GM23338 (cell line): ENCODE results near the gene FRMD3. TPM values are rescaled to one million over a fixed set of nuclear protein-coding genes. Genes with fewer than 3 reads are reported as not detected.

Experiments used
- ATAC-seq: fragments of 200-7000 bp; cut with Tn5 transposase; 3 replicates; pipeline ENCODE4 v1.9.1; 2020
- DNase-seq: peaks from one replicate; pipeline ENCODE4 v3.0.0-alpha.2; 2015; ENCODE audit warnings: low spot score
- H2AFZ ChIP-seq: fragments of 200-600 bp; sonication (generic); 2 replicates; pipeline ENCODE4 v1.8.0; 2016; ENCODE audit warnings: antibody characterized with exemption, mild to moderate bottlenecking, moderate library complexity
- H3F3A ChIP-seq: fragments of 200-600 bp; sonication (generic); replicated peaks from 2 replicates; pipeline ENCODE4 v1.8.0; 2017; ENCODE audit warnings: antibody characterized with exemption, mixed run types, low read depth
- H3K27ac ChIP-seq: fragments of 200-600 bp; sonication (generic); 2 replicates; pipeline ENCODE4 v1.6.1; 2016; ENCODE audit warnings: low read depth
- H3K27me3 ChIP-seq: fragments of 200-600 bp; sonication (generic); 2 replicates; pipeline ENCODE4 v1.8.0; 2016; ENCODE audit warnings: mild to moderate bottlenecking, mixed run types, moderate library complexity; ENCODE audit not compliant: insufficient read depth
- H3K36me3 ChIP-seq: fragments of 200-600 bp; sonication (generic); 2 replicates; pipeline ENCODE4 v1.8.0; 2016; ENCODE audit warnings: mild to moderate bottlenecking; ENCODE audit not compliant: insufficient read depth
- H3K4me1 ChIP-seq: fragments of 200-600 bp; sonication (generic); 2 replicates; pipeline ENCODE4 v1.8.0; 2016; ENCODE audit warnings: mild to moderate bottlenecking, moderate library complexity; ENCODE audit not compliant: insufficient read depth
- H3K4me2 ChIP-seq: fragments of 200-600 bp; sonication (generic); 2 replicates; pipeline ENCODE4 v1.7.1; 2017; ENCODE audit warnings: mixed run types
- H3K4me3 ChIP-seq: fragments of 200-600 bp; sonication (generic); 2 replicates; pipeline ENCODE4 v1.6.1; 2016; ENCODE audit warnings: mixed run types
- H3K79me2 ChIP-seq: fragments of 200-600 bp; sonication (generic); replicated peaks from 2 replicates; pipeline ENCODE4 v1.8.0; 2017; ENCODE audit warnings: mild to moderate bottlenecking; ENCODE audit not compliant: insufficient read depth
- H3K9me2 ChIP-seq: fragments of 200-600 bp; sonication (generic); 2 replicates; pipeline ENCODE4 v1.8.0; 2017; ENCODE audit not compliant: insufficient read depth
- H4K20me1 ChIP-seq: fragments of 200-600 bp; sonication (generic); replicated peaks from 2 replicates; pipeline ENCODE4 v1.8.0; 2017; ENCODE audit warnings: mild to moderate bottlenecking; ENCODE audit not compliant: insufficient read depth
- H3K27ac Mint-ChIP-seq: 2 replicates; pipeline ENCODE4 v1.8.0; 2020; ENCODE audit warnings: inconsistent platforms, mild to moderate bottlenecking, moderate library complexity, mixed read lengths
- H3K27me3 Mint-ChIP-seq: 3 replicates; pipeline ENCODE4 v1.8.0; 2022; ENCODE audit warnings: low read depth, mild to moderate bottlenecking, moderate library complexity, mixed read lengths, inconsistent platforms; ENCODE audit not compliant: insufficient read depth, poor library complexity
- H3K36me3 Mint-ChIP-seq: 3 replicates; pipeline ENCODE4 v1.8.0; 2021; ENCODE audit warnings: low read depth, mild to moderate bottlenecking, inconsistent platforms, moderate library complexity, mixed read lengths
- H3K4me1 Mint-ChIP-seq: 3 replicates; pipeline ENCODE4 v1.8.0; 2020; ENCODE audit warnings: mild to moderate bottlenecking, inconsistent platforms, mixed read lengths
- H3K4me3 Mint-ChIP-seq: 3 replicates; pipeline ENCODE4 v1.8.0; 2021; ENCODE audit warnings: moderate library complexity, mild to moderate bottlenecking, inconsistent platforms, mixed read lengths
- H3K9me3 Mint-ChIP-seq: 3 replicates; pipeline ENCODE4 v1.8.0; 2020; ENCODE audit warnings: moderate library complexity, mild to moderate bottlenecking, inconsistent platforms, mixed read lengths
- CREB1 ChIP-seq: fragments of 250-450 bp; sonication (Bioruptor Pico); IDR thresholded peaks from 2 replicates; pipeline ENCODE4 v1.5.0; 2020; ENCODE audit warnings: low read depth, mild to moderate bottlenecking, moderate library complexity
- ETS1 ChIP-seq: IDR thresholded peaks from 2 replicates; pipeline ENCODE4 v1.6.1; 2016; ENCODE audit warnings: antibody characterized with exemption
- EZH2 ChIP-seq: fragments of 200-600 bp; sonication (generic); IDR thresholded peaks from one replicate; pipeline ENCODE4 v1.8.0; 2017; ENCODE audit warnings: antibody characterized with exemption, mild to moderate bottlenecking, low read depth; ENCODE audit not compliant: unreplicated experiment
- EZH2phosphoT487 ChIP-seq: fragments of 200-600 bp; sonication (generic); IDR thresholded peaks from one replicate; pipeline ENCODE4 v1.8.1; 2018; ENCODE audit warnings: antibody characterized with exemption; ENCODE audit not compliant: unreplicated experiment
- JUNB ChIP-seq: IDR thresholded peaks from one replicate; pipeline ENCODE4 v1.6.1; 2016; ENCODE audit warnings: antibody characterized with exemption; ENCODE audit not compliant: unreplicated experiment
- NANOG ChIP-seq: IDR thresholded peaks from 2 replicates; pipeline ENCODE4 v1.6.1; 2016; ENCODE audit warnings: antibody characterized with exemption, borderline replicate concordance
- POLR2AphosphoS5 ChIP-seq: IDR thresholded peaks from 2 replicates; pipeline ENCODE4 v1.6.1; 2016; ENCODE audit warnings: antibody characterized with exemption, low read depth
- STAT1 ChIP-seq: IDR thresholded peaks from one replicate; pipeline ENCODE4 v1.6.1; 2016; ENCODE audit warnings: antibody characterized with exemption; ENCODE audit not compliant: unreplicated experiment
- ZNF114 ChIP-seq: fragments of 250-450 bp; sonication (Bioruptor Pico); IDR thresholded peaks from 2 replicates; pipeline ENCODE4 v1.5.0; 2020; ENCODE audit warnings: mild to moderate bottlenecking, moderate library complexity
- ZNF331 ChIP-seq: fragments of 250-450 bp; sonication (Bioruptor Pico); IDR thresholded peaks from 2 replicates; pipeline ENCODE4 v1.5.0; 2020; ENCODE audit warnings: low read depth, mild to moderate bottlenecking, moderate library complexity
- polyA plus RNA-seq: library from polyadenylated mRNA; unstranded; fragments of >200 nt; fragmentation: Nextera tagmentation; extraction: Ambion mirVana; gene quantifications from 2 replicates; pipeline ENCODE4 v1.2.1, GENCODE V29; 2016
- total RNA-seq: library from RNA; depleted of rRNA; stranded (reverse); fragments of >200 nt; shearing (Covaris generic); gene quantifications from 2 replicates; pipeline ENCODE4 v1.2.3, GENCODE V29; 2014
- TF ChIP-seq, protein P1 (sequence below): IDR thresholded peaks from one replicate; pipeline ENCODE4 v1.6.1; 2018; ENCODE audit warnings: antibody characterized with exemption; ENCODE audit not compliant: unreplicated experiment
- TF ChIP-seq, protein P2 (sequence below), 2 experiments: fragments of 200-600 bp in 1 of 2; sonication (generic) in 1 of 2; conservative IDR thresholded peaks; 2 replicates each; pipeline versions ENCODE4 v1.5.1 to v1.6.1; 2016 to 2017; ENCODE audit warnings: antibody characterized with exemption in 2 of 2, low read depth in 2 of 2, mild to moderate bottlenecking in 2 of 2, moderate library complexity in 1 of 2
- TF ChIP-seq, protein P3 (sequence below): fragments of 250-450 bp; sonication (Bioruptor Pico); IDR thresholded peaks from 2 replicates; pipeline ENCODE4 v1.5.0; 2020; ENCODE audit warnings: mild to moderate bottlenecking, moderate library complexity

Gene FRMD3
- total and polyA plus RNA-seq, 2 experiments from 2014 or later = 0.47 to 1.2 TPM

- Histone ChIP-seq H3F3A (no peaks in the 10 kb centered on the region), H3K4me1 (no peaks in the 10 kb centered on the region), H3K27ac (no peak overlapping the region), H3K79me2 (no peaks in the 10 kb centered on the region), H3K27me3 (no peaks in the 10 kb centered on the region), H3K9me2 (0 out of 2 replicates have a peak, but pooled peaks cover 2% of the 10 kb centered on the region), H4K20me1 (no peaks in the 10 kb centered on the region), H2AFZ (no peak overlapping the region), H3K4me2 (no peak overlapping the region), H3K4me3 (no peak overlapping the region), H3K36me3 (no peaks in the 10 kb centered on the region)
- Mint-ChIP-seq H3K4me1 (no peaks in the 10 kb centered on the region), H3K4me3 (no peak overlapping the region), H3K27me3 (peaks cover 2% of the 10 kb centered on the region), H3K36me3 (no peaks in the 10 kb centered on the region), H3K27ac (no peak overlapping the region), H3K9me3 (peaks cover 5% of the 10 kb centered on the region; the same call in 1 of the 3 replicates)
- no peak for DNase-seq
- TF ChIP-seq, protein P1, sequence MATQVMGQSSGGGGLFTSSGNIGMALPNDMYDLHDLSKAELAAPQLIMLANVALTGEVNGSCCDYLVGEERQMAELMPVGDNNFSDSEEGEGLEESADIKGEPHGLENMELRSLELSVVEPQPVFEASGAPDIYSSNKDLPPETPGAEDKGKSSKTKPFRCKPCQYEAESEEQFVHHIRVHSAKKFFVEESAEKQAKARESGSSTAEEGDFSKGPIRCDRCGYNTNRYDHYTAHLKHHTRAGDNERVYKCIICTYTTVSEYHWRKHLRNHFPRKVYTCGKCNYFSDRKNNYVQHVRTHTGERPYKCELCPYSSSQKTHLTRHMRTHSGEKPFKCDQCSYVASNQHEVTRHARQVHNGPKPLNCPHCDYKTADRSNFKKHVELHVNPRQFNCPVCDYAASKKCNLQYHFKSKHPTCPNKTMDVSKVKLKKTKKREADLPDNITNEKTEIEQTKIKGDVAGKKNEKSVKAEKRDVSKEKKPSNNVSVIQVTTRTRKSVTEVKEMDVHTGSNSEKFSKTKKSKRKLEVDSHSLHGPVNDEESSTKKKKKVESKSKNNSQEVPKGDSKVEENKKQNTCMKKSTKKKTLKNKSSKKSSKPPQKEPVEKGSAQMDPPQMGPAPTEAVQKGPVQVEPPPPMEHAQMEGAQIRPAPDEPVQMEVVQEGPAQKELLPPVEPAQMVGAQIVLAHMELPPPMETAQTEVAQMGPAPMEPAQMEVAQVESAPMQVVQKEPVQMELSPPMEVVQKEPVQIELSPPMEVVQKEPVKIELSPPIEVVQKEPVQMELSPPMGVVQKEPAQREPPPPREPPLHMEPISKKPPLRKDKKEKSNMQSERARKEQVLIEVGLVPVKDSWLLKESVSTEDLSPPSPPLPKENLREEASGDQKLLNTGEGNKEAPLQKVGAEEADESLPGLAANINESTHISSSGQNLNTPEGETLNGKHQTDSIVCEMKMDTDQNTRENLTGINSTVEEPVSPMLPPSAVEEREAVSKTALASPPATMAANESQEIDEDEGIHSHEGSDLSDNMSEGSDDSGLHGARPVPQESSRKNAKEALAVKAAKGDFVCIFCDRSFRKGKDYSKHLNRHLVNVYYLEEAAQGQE = no peak
- TF ChIP-seq JUNB = no peak
- TF ChIP-seq POLR2AphosphoS5 = no peak
- no peak for TF ChIP-seq ZNF114 (CRISPR knock-in tag)
- TF ChIP-seq NANOG = no peak
- no peak for TF ChIP-seq STAT1
- TF ChIP-seq, protein P2, sequence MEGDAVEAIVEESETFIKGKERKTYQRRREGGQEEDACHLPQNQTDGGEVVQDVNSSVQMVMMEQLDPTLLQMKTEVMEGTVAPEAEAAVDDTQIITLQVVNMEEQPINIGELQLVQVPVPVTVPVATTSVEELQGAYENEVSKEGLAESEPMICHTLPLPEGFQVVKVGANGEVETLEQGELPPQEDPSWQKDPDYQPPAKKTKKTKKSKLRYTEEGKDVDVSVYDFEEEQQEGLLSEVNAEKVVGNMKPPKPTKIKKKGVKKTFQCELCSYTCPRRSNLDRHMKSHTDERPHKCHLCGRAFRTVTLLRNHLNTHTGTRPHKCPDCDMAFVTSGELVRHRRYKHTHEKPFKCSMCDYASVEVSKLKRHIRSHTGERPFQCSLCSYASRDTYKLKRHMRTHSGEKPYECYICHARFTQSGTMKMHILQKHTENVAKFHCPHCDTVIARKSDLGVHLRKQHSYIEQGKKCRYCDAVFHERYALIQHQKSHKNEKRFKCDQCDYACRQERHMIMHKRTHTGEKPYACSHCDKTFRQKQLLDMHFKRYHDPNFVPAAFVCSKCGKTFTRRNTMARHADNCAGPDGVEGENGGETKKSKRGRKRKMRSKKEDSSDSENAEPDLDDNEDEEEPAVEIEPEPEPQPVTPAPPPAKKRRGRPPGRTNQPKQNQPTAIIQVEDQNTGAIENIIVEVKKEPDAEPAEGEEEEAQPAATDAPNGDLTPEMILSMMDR (conservative IDR thresholded peaks at IDR 0.05; ENCODE audit: low read depth in 2 of 2) = no peak
- no peak for TF ChIP-seq EZH2phosphoT487
- no peak for TF ChIP-seq CREB1 (CRISPR knock-in tag)
- no peak for TF ChIP-seq EZH2
- TF ChIP-seq, protein P3, sequence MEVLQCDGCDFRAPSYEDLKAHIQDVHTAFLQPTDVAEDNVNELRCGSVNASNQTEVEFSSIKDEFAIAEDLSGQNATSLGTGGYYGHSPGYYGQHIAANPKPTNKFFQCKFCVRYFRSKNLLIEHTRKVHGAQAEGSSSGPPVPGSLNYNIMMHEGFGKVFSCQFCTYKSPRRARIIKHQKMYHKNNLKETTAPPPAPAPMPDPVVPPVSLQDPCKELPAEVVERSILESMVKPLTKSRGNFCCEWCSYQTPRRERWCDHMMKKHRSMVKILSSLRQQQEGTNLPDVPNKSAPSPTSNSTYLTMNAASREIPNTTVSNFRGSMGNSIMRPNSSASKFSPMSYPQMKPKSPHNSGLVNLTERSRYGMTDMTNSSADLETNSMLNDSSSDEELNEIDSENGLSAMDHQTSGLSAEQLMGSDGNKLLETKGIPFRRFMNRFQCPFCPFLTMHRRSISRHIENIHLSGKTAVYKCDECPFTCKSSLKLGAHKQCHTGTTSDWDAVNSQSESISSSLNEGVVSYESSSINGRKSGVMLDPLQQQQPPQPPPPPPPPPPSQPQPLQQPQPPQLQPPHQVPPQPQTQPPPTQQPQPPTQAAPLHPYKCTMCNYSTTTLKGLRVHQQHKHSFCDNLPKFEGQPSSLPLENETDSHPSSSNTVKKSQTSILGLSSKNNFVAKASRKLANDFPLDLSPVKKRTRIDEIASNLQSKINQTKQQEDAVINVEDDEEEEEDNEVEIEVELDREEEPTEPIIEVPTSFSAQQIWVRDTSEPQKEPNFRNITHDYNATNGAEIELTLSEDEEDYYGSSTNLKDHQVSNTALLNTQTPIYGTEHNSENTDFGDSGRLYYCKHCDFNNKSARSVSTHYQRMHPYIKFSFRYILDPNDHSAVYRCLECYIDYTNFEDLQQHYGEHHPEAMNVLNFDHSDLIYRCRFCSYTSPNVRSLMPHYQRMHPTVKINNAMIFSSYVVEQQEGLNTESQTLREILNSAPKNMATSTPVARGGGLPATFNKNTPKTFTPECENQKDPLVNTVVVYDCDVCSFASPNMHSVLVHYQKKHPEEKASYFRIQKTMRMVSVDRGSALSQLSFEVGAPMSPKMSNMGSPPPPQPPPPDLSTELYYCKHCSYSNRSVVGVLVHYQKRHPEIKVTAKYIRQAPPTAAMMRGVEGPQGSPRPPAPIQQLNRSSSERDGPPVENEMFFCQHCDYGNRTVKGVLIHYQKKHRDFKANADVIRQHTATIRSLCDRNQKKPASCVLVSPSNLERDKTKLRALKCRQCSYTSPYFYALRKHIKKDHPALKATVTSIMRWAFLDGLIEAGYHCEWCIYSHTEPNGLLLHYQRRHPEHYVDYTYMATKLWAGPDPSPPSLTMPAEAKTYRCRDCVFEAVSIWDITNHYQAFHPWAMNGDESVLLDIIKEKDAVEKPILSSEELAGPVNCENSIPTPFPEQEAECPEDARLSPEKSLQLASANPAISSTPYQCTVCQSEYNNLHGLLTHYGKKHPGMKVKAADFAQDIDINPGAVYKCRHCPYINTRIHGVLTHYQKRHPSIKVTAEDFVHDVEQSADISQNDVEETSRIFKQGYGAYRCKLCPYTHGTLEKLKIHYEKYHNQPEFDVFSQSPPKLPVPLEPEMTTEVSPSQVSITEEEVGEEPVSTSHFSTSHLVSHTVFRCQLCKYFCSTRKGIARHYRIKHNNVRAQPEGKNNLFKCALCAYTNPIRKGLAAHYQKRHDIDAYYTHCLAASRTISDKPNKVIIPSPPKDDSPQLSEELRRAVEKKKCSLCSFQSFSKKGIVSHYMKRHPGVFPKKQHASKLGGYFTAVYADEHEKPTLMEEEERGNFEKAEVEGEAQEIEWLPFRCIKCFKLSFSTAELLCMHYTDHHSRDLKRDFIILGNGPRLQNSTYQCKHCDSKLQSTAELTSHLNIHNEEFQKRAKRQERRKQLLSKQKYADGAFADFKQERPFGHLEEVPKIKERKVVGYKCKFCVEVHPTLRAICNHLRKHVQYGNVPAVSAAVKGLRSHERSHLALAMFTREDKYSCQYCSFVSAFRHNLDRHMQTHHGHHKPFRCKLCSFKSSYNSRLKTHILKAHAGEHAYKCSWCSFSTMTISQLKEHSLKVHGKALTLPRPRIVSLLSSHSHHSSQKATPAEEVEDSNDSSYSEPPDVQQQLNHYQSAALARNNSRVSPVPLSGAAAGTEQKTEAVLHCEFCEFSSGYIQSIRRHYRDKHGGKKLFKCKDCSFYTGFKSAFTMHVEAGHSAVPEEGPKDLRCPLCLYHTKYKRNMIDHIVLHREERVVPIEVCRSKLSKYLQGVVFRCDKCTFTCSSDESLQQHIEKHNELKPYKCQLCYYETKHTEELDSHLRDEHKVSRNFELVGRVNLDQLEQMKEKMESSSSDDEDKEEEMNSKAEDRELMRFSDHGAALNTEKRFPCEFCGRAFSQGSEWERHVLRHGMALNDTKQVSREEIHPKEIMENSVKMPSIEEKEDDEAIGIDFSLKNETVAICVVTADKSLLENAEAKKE (CRISPR knock-in tag) = no peak
- no peak for TF ChIP-seq ZNF331 (CRISPR knock-in tag)
- no peak for TF ChIP-seq ETS1
- no peak for ATAC-seq
These were observed 127.5 kb downstream of the FRMD3 start for GRCh38 chr9:83410701-83411100.
